Fibroblast of pulmonary artery (primary cell): Measurements from ENCODE around the gene SCD.
A peak's percentile ranks its signal among the peaks of the same experiment; 100 is the strongest.

Experiments used
- DNase-seq: peaks from one replicate; pipeline ENCODE4 v3.0.0-alpha.2; 2010; ENCODE audit warnings: low read depth
- H3K4me3 ChIP-seq: replicated peaks from 2 replicates; pipeline ENCODE4 v1.5.1; 2011; ENCODE audit warnings: low read depth, mild to moderate bottlenecking, control low read depth, low read length, moderate library complexity
- CTCF ChIP-seq: IDR thresholded peaks from 2 replicates; pipeline ENCODE4 v1.5.1; 2011; ENCODE audit warnings: mild to moderate bottlenecking, control low read depth, low read length, inconsistent platforms; ENCODE audit errors: missing control alignments

Gene SCD

GRCh38 chr10:100328198-100328597, 18.8 kb upstream of the SCD start:
- no peak for TF ChIP-seq CTCF
- no peak for DNase-seq
- H3K4me3 ChIP-seq: no peak overlapping the region

- no peak for TF ChIP-seq CTCF
- no peak within 1 kb of the TSS for H3K4me3 ChIP-seq
- no peak for DNase-seq
These were observed 17.0 kb upstream of the SCD start, which contains the start of gene PKD2L1 for GRCh38 chr10:100330079-100330478. TSS of gene PKD2L1 (minus strand) at chr10:100330228. CDS start at chr10:100330103, 125 bp downstream.

GRCh38 chr10:100333106-100333505, 13.9 kb upstream of the SCD start:
- no peak for DNase-seq

GRCh38 chr10:100333661-100334440, 13.2 kb upstream of the SCD start:
- no peak overlapping the region for H3K4me3 ChIP-seq
- DNase-seq: no peak
- TF ChIP-seq CTCF: no peak

More at GRCh38 chr10:100333106-100333505, 13.9 kb upstream of the SCD start:
- H3K4me3 ChIP-seq: no peak overlapping the region
- TF ChIP-seq CTCF: no peak

GRCh38 chr10:100334762-100335161, 12.3 kb upstream of the SCD start:
- no peak for TF ChIP-seq CTCF
- H3K4me3 ChIP-seq: no peak overlapping the region
- no peak for DNase-seq

GRCh38 chr10:100338434-100339036, 8.5 kb upstream of the SCD start:
- DNase-seq: peak; percentile 65
- H3K4me3 ChIP-seq: no peak overlapping the region
- TF ChIP-seq CTCF: peak; percentile 93

GRCh38 chr10:100339236-100339635, 7.8 kb upstream of the SCD start:
- H3K4me3 ChIP-seq: no peak overlapping the region
- no peak for DNase-seq
- no peak for TF ChIP-seq CTCF
